ENCODE measurements around the gene NUPR2. TPM values are rescaled to one million over a fixed set of nuclear protein-coding genes. Genes with fewer than 3 reads are reported as not detected.

The NUPR2 gene, protein sequence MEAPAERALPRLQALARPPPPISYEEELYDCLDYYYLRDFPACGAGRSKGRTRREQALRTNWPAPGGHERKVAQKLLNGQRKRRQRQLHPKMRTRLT
- total RNA-seq (2022; extraction: Qiagen RNA extraction; ENCODE audit: low read depth), result not detected in 5 replicates

GRCh38 chr7:56115852-56116538 is at the start of gene NUPR2:
Gene NUPR2, minus strand, starts transcription at chr7:56116417. Its CDS starts 103 bp downstream, at chr7:56116314.

DNA sequence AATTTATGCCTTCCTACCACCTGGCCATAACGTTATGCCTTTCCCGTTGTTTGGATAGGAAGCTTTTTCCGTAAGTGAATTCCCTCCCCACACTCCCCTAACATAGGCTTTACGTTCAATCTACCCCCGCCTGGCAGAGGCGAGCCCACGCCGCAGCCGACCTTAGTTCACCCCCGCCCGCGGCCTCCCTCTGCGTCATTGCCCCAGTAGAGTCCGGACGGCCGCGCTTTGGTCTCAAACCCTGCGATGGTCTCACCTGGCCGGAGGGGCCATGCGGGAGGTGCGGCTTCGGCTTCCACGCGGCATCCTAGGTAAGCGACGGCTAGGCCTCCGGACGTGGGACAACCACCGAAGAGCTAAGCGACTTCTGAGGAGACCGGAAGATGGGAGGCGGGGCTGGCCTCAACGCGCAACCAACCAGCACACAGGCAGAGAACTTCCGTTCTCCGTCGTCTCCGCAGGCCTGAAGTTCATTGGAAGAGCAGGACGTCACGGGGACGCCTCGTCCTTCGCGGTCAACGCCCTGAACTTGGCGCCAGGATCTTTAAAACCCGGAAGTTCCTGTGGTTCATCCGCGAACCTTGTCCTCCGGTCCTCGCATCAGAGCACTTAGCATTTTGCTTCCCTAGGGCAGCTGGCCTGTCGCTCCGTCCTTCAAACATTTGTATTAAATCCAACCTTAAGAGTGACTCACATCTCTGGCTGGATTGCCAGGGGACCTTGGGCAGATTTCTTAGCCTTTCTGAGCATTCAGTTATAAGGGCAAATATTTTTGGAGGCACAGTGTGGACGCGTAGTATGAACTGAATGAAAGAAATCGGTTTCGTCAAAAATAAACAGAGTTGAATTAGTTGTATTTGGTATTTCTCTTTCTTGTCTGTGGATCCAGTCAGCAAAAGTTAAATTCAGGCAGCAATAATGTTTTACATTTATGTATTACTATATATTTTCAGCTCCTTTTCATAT is 9.8 kb downstream of the NUPR2 start, which contains the start of gene CHCHD2:
Gene CHCHD2, minus strand, starts transcription at position 369 of the 966 bp plus-strand sequence. Its CDS starts 63 bp downstream, at position 306.

GRCh38 chr7:56092789-56093531 is 23.3 kb downstream of the NUPR2 start, which contains the start of gene PHKG1:
Gene PHKG1, minus strand, starts transcription at chr7:56092952. Its CDS starts 4,011 bp downstream, at chr7:56088941.

Other genes with a start within 250 kb of the NUPR2 start
- 0.56 to 1.5 TPM (median 0.72 TPM) in 5 replicates for gene ZNF713, start 229.0 kb downstream of the NUPR2 start, total RNA-seq (2022; extraction: Qiagen RNA extraction; ENCODE audit: low read depth)
- 23.3 to 34.8 TPM (median 25.7 TPM) in 5 replicates for gene MRPS17, start 164.5 kb downstream of the NUPR2 start, total RNA-seq (2022; extraction: Qiagen RNA extraction; ENCODE audit: low read depth)
- gene NIPSNAP2, start 151.8 kb downstream of the NUPR2 start, total RNA-seq (2022; extraction: Qiagen RNA extraction; ENCODE audit: low read depth), result 32.6 to 60.1 TPM (median 47.2 TPM) in 5 replicates
- gene PSPH, start 65.0 kb downstream of the NUPR2 start, total RNA-seq (2022; extraction: Qiagen RNA extraction; ENCODE audit: low read depth), result 21.5 to 32.4 TPM (median 25.5 TPM) in 5 replicates
- 235 to 313 TPM (median 269 TPM) in 5 replicates for gene CCT6A, start 64.7 kb downstream of the NUPR2 start, total RNA-seq (2022; extraction: Qiagen RNA extraction; ENCODE audit: low read depth)
- 109 to 117 TPM (median 111 TPM) in 5 replicates for gene SUMF2, start 52.1 kb downstream of the NUPR2 start, total RNA-seq (2022; extraction: Qiagen RNA extraction; ENCODE audit: low read depth)
- 0.12 to 0.68 TPM (median 0.52 TPM) in 5 replicates for gene PHKG1, start 23.5 kb downstream of the NUPR2 start, total RNA-seq (2022; extraction: Qiagen RNA extraction; ENCODE audit: low read depth)
- 519 to 707 TPM (median 628 TPM) in 5 replicates for gene CHCHD2, start 9.9 kb downstream of the NUPR2 start, total RNA-seq (2022; extraction: Qiagen RNA extraction; ENCODE audit: low read depth)

Data from A549 treated with ZK216348 at 1 μM for 4 hours (cell line).